NCI-H1694 treated with DMSO at 0.1 percent for 48 hours (cell line): ENCODE measurements around the gene PARP14.
"Not testable (repeated sequence)": the region's sequence is repeated elsewhere in the genome, so short reads cannot be mapped to it uniquely, and the experiment has no call there.

Experiments used
- DNase-seq: peaks from one replicate; lab custom pipeline; 2025; lab: John Stamatoyannopoulos, UW

The PARP14 gene

DNA sequence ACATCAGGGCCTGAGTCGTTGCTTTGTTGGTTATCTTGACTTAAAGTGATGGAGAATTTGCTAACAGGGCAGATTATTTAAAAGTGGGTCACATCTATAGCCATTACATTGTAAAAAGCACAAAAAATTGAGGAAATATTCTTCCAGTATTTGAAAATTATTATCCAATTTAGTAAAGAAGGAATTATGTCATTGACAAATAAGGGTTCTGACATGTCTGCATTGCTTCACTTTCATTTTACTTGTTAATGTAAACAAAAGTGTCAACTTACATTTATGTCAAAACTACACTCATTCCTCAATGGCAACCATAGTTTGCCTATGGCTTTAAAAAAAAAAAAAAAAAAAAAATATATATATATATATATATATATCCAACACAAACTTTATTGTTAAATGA is 3.4 kb upstream of the PARP14 start:
- no peak for DNase-seq

DNA sequence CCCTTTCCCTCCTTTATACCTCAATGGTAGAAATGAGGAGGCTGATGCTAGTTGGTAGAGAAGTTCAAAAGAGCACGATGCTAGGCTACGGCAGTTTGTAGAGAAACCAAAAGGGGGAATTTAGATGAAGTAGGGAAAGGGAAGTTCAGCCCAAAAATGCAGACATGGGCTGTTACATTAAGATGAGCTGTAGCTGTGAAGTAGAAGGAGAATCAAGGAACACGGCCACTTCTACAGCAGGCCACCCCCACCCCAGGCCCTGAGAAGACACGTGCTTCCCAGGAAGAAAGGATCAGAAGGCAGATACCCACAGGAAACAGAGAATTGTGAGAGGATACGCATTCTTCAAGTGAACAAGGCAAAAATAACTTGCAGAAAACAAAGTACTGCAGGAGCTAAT is 2.1 kb upstream of the PARP14 start:
- DNase-seq = no peak

GRCh38 chr3:122679085-122679881 is 1.4 kb upstream of the PARP14 start:
- peak; percentile 58 for DNase-seq

GRCh38 chr3:122679882-122680474 is 661 bp upstream of the PARP14 start:
- DNase-seq = no peak

GRCh38 chr3:122681284-122681973 is 790 bp downstream of the PARP14 start:
- DNase-seq = no peak

DNA sequence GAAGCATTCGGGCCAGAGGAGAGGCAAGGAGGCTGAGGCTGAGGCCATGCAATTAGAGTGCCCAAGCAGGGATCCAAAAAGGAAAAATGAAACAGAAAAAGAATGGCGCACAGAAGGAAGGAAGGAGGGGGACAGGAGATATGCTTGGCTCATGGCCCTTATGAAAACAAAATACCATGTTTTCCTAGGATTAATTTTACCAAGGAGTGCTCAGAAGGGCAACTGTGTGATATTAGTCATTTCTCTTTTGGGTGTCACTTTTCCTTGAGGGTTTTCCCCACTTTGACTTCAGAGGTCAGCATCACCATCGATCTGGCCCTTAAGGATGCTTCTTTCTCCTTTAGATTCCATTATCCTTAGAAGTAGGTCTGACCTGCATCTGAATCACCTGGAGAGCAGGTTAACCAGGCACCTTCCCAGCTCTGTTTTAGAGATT is 1.4 kb downstream of the PARP14 start:
- no peak for DNase-seq

- DNase-seq = not testable (repeated sequence)
Observed at GRCh38 chr3:122682778-122683411, 2.3 kb downstream of the PARP14 start.

- DNase-seq = no peak
Observed at GRCh38 chr3:122687298-122687697, 6.7 kb downstream of the PARP14 start.

DNA sequence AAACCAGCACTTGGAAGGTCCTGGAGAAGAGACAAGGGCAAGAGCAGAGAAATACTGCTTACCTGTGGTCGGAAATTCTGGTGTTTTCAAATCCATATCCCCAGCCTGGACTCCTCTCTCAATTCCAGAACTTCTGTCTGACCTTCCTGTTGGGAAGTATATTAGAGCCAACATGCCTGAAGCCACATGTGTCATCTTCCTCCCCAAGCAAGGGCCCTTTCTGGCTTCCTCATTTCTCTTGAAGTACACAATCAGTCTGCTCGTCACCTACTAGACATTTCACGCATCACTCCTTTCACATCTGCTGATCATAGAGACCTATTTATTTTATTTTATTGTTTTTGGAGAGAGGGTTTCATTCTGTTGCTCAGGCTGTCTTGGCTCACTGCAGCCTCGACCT is 8.4 kb downstream of the PARP14 start:
- no peak for DNase-seq

DNA sequence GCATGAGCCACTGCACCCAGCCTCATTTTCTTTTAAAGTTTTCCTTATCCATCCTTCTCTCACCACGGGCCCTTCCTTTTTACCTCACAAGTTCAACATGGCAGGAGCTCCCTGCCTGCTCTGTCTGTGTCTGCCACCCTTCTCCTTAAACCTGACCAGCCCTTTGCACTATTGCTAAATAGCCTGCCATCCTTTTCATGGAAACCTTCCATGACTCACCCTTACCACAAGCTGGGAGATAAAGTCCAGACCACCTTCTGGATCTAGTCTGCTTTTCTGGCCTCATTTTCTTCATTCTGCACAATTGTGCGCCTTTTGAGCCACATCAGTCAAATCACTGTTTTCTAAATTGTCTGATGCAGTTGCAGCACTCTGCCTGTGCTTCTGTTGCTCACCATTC is 8.9 kb downstream of the PARP14 start:
- no peak for DNase-seq

- DNase-seq = no peak
Observed at GRCh38 chr3:122690096-122690495, 9.5 kb downstream of the PARP14 start.

GRCh38 chr3:122691195-122691594 is 10.6 kb downstream of the PARP14 start:
- peak; percentile 43 for DNase-seq

GRCh38 chr3:122692674-122693073 is 12.0 kb downstream of the PARP14 start:
- no peak for DNase-seq

DNA sequence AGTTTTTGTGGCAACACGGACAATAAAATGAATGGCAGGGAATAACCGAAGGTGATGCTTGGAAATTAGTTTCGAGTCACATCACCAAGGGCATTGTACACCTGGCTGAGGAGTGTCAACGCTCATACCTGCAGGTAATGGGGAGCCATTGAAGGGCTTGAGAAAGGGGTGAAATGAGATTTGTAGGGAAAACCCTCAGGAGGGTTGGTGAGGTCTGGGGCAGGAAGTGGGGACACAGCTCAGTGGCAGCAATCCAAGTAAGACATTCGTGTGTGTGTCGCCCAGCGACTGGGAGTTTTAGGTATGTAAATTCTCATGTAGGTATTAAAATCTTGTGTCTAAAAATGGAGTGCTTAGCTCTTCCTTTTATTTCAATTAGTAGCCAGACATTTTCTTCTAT is 14.3 kb downstream of the PARP14 start:
- DNase-seq = no peak

GRCh38 chr3:122695927-122696561 is 15.4 kb downstream of the PARP14 start:
- DNase-seq = no peak

- no peak for DNase-seq
Observed at GRCh38 chr3:122697952-122698620, 17.4 kb downstream of the PARP14 start.

- DNase-seq = no peak
Observed at GRCh38 chr3:122700193-122700592, 19.6 kb downstream of the PARP14 start.

GRCh38 chr3:122705379-122705778 is 24.7 kb downstream of the PARP14 start:
- no peak for DNase-seq

DNA sequence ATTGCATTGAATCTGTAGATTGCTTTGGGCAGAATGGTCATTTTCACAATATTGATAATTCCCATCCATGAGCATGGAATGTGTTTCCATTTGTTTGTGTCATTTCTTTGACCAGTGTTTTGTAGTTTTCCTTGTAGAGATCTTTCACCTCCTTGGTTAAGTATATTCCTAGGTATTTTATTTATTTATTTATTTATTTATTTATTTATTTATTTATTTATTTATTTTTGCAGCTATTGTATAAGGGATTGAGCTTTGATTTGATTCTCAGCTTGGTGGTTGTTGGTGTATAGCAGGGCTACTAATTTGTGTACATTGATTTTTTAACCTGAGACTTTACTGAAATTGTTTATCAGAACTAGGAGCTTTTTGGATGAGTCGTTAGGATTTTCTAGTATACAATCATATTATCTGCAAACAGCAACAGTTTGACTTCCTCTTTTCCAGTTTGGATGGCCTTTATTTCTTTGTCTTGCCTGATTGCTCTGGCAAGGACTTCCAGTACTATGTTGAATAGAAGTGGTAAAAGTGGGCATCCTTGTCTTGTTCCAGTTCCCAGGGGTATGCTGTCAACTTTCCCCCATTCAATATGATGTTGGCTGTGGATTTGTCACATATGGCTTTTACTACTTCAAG is 30.1 kb downstream of the PARP14 start:
- DNase-seq = not testable (repeated sequence)

- no peak for DNase-seq
Observed at GRCh38 chr3:122714273-122714672, 33.6 kb downstream of the PARP14 start.

DNA sequence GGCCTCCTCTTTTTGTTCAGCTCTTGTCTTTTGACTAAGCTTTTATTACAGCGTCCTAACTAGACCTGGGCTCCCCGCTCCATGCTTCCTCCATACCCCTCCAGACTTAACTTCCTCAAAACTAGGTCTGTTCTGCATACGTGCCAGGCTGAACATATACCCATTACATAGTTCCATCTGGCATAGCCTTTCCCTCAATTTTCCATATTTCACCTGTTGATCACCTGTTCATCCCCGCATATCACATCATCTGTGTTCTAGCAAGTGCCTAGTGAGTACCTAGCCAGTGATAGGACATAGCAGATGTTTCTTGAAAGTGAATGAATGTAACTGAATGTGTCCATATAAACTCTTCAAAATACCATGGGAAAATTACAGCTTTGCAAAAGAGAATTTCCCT is 36.0 kb downstream of the PARP14 start:
- no peak for DNase-seq
